A549 (cell line): ENCODE data around the gene RPRD2. TPM values are rescaled to one million over a fixed set of nuclear protein-coding genes. Genes with fewer than 3 reads are reported as not detected.

Experiments used
- ATAC-seq, 2 experiments: fragments of 200-7000 bp in 1 of 2; fragments of >200 bp in 1 of 2; cut with Nextera tagmentation in 1 of 2; cut with Tn5 transposase in 1 of 2; 3 replicates each; pipeline versions ENCODE4 v1.8.0 to v1.9.1; 2018 to 2020; ENCODE audit warnings: mild to moderate bottlenecking in 1 of 2, moderate library complexity in 1 of 2
- CTCF ChIA-PET: fragments of 300-600 bp; sonication (Branson Sonifier 250); formaldehyde crosslinking; extraction: SDS; loops from one replicate; lab custom pipeline; 2021; ENCODE audit warnings: antibody characterized with exemption, inconsistent platforms; lab: Yijun Ruan, JAX
- POLR2A ChIA-PET: fragments of 350-600 bp; formaldehyde crosslinking; extraction: SDS; loops from one replicate; lab custom pipeline; 2021; ENCODE audit warnings: antibody characterized with exemption, inconsistent platforms; lab: Yijun Ruan, JAX
- DNase-seq, 2 experiments: peaks; one replicate each; pipeline versions ENCODE4 v3.0.0 to v3.0.0-alpha.2; 2011 to 2016; ENCODE audit warnings: low read depth in 1 of 2, low spot score in 1 of 2
- FAIRE-seq: peaks from 2 replicates; lab custom pipeline; 2011; peaks lifted over from hg19 to GRCh38; lab: Jason Lieb, UNC
- H3K27ac ChIP-seq, 2 experiments: fragments of >200 bp; sonication (Bioruptor Twin); formaldehyde crosslinking; 3 replicates each; pipeline ENCODE4 v1.5.1; 2016 to 2017
- H3K4me1 ChIP-seq: fragments of >200 bp; sonication (Bioruptor Twin); formaldehyde crosslinking; 3 replicates; pipeline ENCODE4 v1.6.1; 2016
- H3K4me2 ChIP-seq: fragments of >200 bp; sonication (Bioruptor Twin); formaldehyde crosslinking; 3 replicates; pipeline ENCODE4 v1.6.1; 2016
- H3K4me3 ChIP-seq: fragments of >200 bp; sonication (Bioruptor Twin); formaldehyde crosslinking; 3 replicates; pipeline ENCODE4 v1.5.1; 2016
- H3K9me3 ChIP-seq: fragments of >200 bp; sonication (Bioruptor Twin); formaldehyde crosslinking; 3 replicates; pipeline ENCODE4 v1.6.1; 2016
- E2F6 ChIP-seq: IDR thresholded peaks from 2 replicates; pipeline ENCODE4 v1.6.1; 2012; ENCODE audit warnings: low read depth, borderline replicate concordance
- EHMT2 ChIP-seq: fragments of 200-600 bp; sonication (generic); IDR thresholded peaks from 2 replicates; pipeline ENCODE4 v1.6.1; 2016; ENCODE audit warnings: antibody characterized with exemption, low read depth, mild to moderate bottlenecking, moderate library complexity
- EP300 ChIP-seq, 2 experiments: fragments of >200 bp; sonication (Bioruptor Twin); formaldehyde crosslinking; IDR thresholded peaks; 2 replicates in 1 of 2; 3 replicates in 1 of 2; pipeline ENCODE4 v1.6.1; 2016 to 2017
- FOSL2 ChIP-seq, 2 experiments: fragments of 450-650 bp in 1 of 2; fragments of >200 bp in 1 of 2; sonication (Bioruptor Twin) in 1 of 2; formaldehyde crosslinking; IDR thresholded peaks; 2 replicates each; pipeline versions ENCODE4 v1.5.0 to v1.6.1; 2016 to 2020; ENCODE audit warnings: mild to moderate bottlenecking in 1 of 2, moderate library complexity in 1 of 2
- FOXS1 ChIP-seq: fragments of 250-450 bp; sonication (Bioruptor Pico); IDR thresholded peaks from 2 replicates; pipeline ENCODE4 v1.5.0; 2020; ENCODE audit warnings: mild to moderate bottlenecking, moderate library complexity
- HDAC2 ChIP-seq: fragments of 200-600 bp; sonication (generic); IDR thresholded peaks from 2 replicates; pipeline ENCODE4 v1.6.1; 2016
- HMGXB4 ChIP-seq: fragments of 250-450 bp; sonication (Bioruptor Pico); IDR thresholded peaks from 2 replicates; pipeline ENCODE4 v1.5.0; 2021; ENCODE audit warnings: mild to moderate bottlenecking, moderate library complexity, borderline replicate concordance
- HOXA7 ChIP-seq: fragments of 250-450 bp; sonication (Bioruptor Pico); IDR thresholded peaks from 2 replicates; pipeline ENCODE4 v1.5.0; 2020; ENCODE audit warnings: mild to moderate bottlenecking, moderate library complexity
- HOXB13 ChIP-seq: fragments of 250-450 bp; sonication (Bioruptor Pico); IDR thresholded peaks from 2 replicates; pipeline ENCODE4 v1.5.0; 2020; ENCODE audit warnings: low read depth, mild to moderate bottlenecking, moderate library complexity
- HOXB5 ChIP-seq: fragments of 250-450 bp; sonication (Bioruptor Pico); IDR thresholded peaks from 2 replicates; pipeline ENCODE4 v1.5.0; 2020; ENCODE audit warnings: mild to moderate bottlenecking, moderate library complexity
- MAFK ChIP-seq: fragments of 450-650 bp; IDR thresholded peaks from 2 replicates; pipeline ENCODE4 v1.6.1; 2014; ENCODE audit not compliant: partially characterized antibody
- MAX ChIP-seq: IDR thresholded peaks from 2 replicates; pipeline ENCODE4 v1.6.1; 2012
- NPAS2 ChIP-seq: fragments of 250-450 bp; sonication (Bioruptor Pico); IDR thresholded peaks from 2 replicates; pipeline ENCODE4 v1.8.0; 2022; ENCODE audit warnings: mild to moderate bottlenecking, moderate library complexity, borderline replicate concordance
- PBX3 ChIP-seq: IDR thresholded peaks from 2 replicates; pipeline ENCODE4 v1.6.1; 2012
- POLR2AphosphoS2 ChIP-seq: conservative IDR thresholded peaks from 2 replicates; pipeline ENCODE4 v1.6.1; 2012; ENCODE audit warnings: low read length, improper control_type of control experiment, inconsistent platforms
- RARB ChIP-seq: fragments of 250-450 bp; sonication (Bioruptor Pico); IDR thresholded peaks from 2 replicates; pipeline ENCODE4 v1.8.0; 2021; ENCODE audit warnings: mild to moderate bottlenecking, moderate library complexity
- RCOR1 ChIP-seq: fragments of 150-350 bp; IDR thresholded peaks from 2 replicates; pipeline ENCODE4 v1.6.1; 2014; ENCODE audit warnings: antibody characterized with exemption, low read length, low read depth
- RNF2 ChIP-seq: fragments of 200-600 bp; sonication (generic); IDR thresholded peaks from 2 replicates; pipeline ENCODE4 v1.6.1; 2016; ENCODE audit warnings: low read depth, mild to moderate bottlenecking, antibody characterized with exemption, moderate library complexity, borderline replicate concordance
- TFCP2L1 ChIP-seq: fragments of 250-450 bp; sonication (Bioruptor Pico); IDR thresholded peaks from 2 replicates; pipeline ENCODE4 v1.5.0; 2021; ENCODE audit warnings: mild to moderate bottlenecking
- USF2 ChIP-seq: fragments of 450-650 bp; IDR thresholded peaks from 2 replicates; pipeline ENCODE4 v1.6.1; 2014; ENCODE audit warnings: antibody characterized with exemption
- ZFP36 ChIP-seq: fragments of 450-650 bp; IDR thresholded peaks from 2 replicates; pipeline ENCODE4 v1.6.1; 2014; ENCODE audit warnings: borderline replicate concordance; ENCODE audit not compliant: partially characterized antibody
- WGBS: methylation state at CpG from one replicate; pipeline ENCODE4 v1.1.6; 2017; ENCODE audit errors: missing lambda C conversion rate; 5-methylcytosine and 5-hydroxymethylcytosine counted together
- polyA plus RNA-seq, 4 experiments: library from polyadenylated mRNA; depleted of rRNA in 3 of 4; stranded (reverse); fragments of >200 nt; fragmentation: RNase III in 1 of 4; extraction: RNeasy Plus Mini Kit Qiagen cat#74134 plus additional on column Dnase treatment in 1 of 4; gene quantifications; 2 replicates in 3 of 4; 3 replicates in 1 of 4; pipeline ENCODE4 v1.2.3, GENCODE V29; 2011 to 2017

The RPRD2 gene
- polyA plus RNA-seq, 2 of the 4 experiments (the other 2 are of a cell fraction), result 10.3 to 20.8 TPM

- ATAC-seq (no peak), FAIRE-seq (no peak), DNase-seq (peak in 1 of 2 experiments; percentile 47)
- TF ChIP-seq RCOR1, result no peak
- TF ChIP-seq ZFP36, result no peak
- TF ChIP-seq HOXB13, result no peak
- Histone ChIP-seq H3K4me2 (peak overlapping the region; percentile 46), H3K9me3 (no peaks in the 10 kb centered on the region), H3K27ac (peak overlapping the region in 1 of 2 experiments; percentile 41; a peak in 1 of 6 replicates), H3K4me3 (no peak overlapping the region), H3K4me1 (peaks cover 62% of the 10 kb centered on the region)
- CTCF ChIA-PET, result interaction anchor here (0.8 kb wide), 1 partner anchor 12 kb away, joined by 3 read pairs; no protein-coding TSS in a partner anchor
- POLR2A ChIA-PET, result interaction anchor here (0.6 kb wide), 1 partner anchor 78 kb away, joined by 4 read pairs; no protein-coding TSS in a partner anchor
- WGBS, result 69% methylated on average over 8 of the region's 8 CpGs
Observed at GRCh38 chr1:150406483-150406882, 42.5 kb downstream of the RPRD2 start.

- POLR2A ChIA-PET, result no interaction called here
- H3K9me3 ChIP-seq, result no peaks in the 10 kb centered on the region
- 87% methylated on average over 3 of the region's 3 CpGs for WGBS
- CTCF ChIA-PET, result interaction anchor here (0.6 to 0.8 kb wide), 2 partner anchors 13 to 265 kb away, joined by 3 read pairs; no protein-coding TSS in a partner anchor
- no peak for ATAC-seq
- no peak overlapping the region for H3K4me3 ChIP-seq
- no peak for DNase-seq
- peaks cover 62% of the 10 kb centered on the region for H3K4me1 ChIP-seq
- no peak for FAIRE-seq
- H3K4me2 ChIP-seq, result no peak overlapping the region
- H3K27ac ChIP-seq, result no peak overlapping the region
- no peak for TF ChIP-seq EP300 (IDR thresholded peaks at IDR 0.05)
- no peak for TF ChIP-seq POLR2AphosphoS2
- TF ChIP-seq HMGXB4 (CRISPR knock-in tag), result no peak
- TF ChIP-seq USF2, result no peak
- TF ChIP-seq HDAC2, result no peak
- TF ChIP-seq NPAS2 (CRISPR knock-in tag), result no peak
- TF ChIP-seq FOSL2 (IDR thresholded peaks at IDR 0.05), result no peak
- no peak for TF ChIP-seq FOSL2 (CRISPR knock-in tag; IDR thresholded peaks at IDR 0.05)
- TF ChIP-seq RNF2, result no peak
- no peak for TF ChIP-seq MAX
- no peak for TF ChIP-seq EHMT2
- TF ChIP-seq HOXA7, result no peak
- TF ChIP-seq TFCP2L1 (CRISPR knock-in tag), result no peak
- TF ChIP-seq E2F6, result no peak
- TF ChIP-seq HOXB5, result no peak
- no peak for TF ChIP-seq PBX3
Observed at GRCh38 chr1:150407330-150407729, 43.4 kb downstream of the RPRD2 start.

- CTCF ChIA-PET, result no interaction called here
- H3K4me2 ChIP-seq, result peak overlapping the region; percentile 57
- TF ChIP-seq RARB (CRISPR knock-in tag) (no peak), TFCP2L1 (CRISPR knock-in tag) (no peak), EP300 (IDR thresholded peaks at IDR 0.05) (no peak), MAFK (no peak), FOXS1 (CRISPR knock-in tag) (no peak)
- FAIRE-seq (no peak), DNase-seq (no peak), ATAC-seq (no peak)
- no peaks in the 10 kb centered on the region for H3K9me3 ChIP-seq
- H3K4me3 ChIP-seq, result no peak overlapping the region
- POLR2A ChIA-PET, result interaction anchor here (1.1 kb wide), 1 partner anchor 45 kb away, joined by 3 read pairs; no protein-coding TSS in a partner anchor
- peaks cover 62% of the 10 kb centered on the region for H3K4me1 ChIP-seq
- 51% methylated on average over 2 of the region's 2 CpGs for WGBS
- no peak overlapping the region for H3K27ac ChIP-seq
Observed at GRCh38 chr1:150408800-150409199, 44.9 kb downstream of the RPRD2 start.
